ENCODE results near the gene NAT10. TPM values are rescaled to one million over a fixed set of nuclear protein-coding genes. Genes with fewer than 3 reads are reported as not detected.

The NAT10 gene
- total RNA-seq, 1 experiment from 2014 or later, result 103 TPM

DNA sequence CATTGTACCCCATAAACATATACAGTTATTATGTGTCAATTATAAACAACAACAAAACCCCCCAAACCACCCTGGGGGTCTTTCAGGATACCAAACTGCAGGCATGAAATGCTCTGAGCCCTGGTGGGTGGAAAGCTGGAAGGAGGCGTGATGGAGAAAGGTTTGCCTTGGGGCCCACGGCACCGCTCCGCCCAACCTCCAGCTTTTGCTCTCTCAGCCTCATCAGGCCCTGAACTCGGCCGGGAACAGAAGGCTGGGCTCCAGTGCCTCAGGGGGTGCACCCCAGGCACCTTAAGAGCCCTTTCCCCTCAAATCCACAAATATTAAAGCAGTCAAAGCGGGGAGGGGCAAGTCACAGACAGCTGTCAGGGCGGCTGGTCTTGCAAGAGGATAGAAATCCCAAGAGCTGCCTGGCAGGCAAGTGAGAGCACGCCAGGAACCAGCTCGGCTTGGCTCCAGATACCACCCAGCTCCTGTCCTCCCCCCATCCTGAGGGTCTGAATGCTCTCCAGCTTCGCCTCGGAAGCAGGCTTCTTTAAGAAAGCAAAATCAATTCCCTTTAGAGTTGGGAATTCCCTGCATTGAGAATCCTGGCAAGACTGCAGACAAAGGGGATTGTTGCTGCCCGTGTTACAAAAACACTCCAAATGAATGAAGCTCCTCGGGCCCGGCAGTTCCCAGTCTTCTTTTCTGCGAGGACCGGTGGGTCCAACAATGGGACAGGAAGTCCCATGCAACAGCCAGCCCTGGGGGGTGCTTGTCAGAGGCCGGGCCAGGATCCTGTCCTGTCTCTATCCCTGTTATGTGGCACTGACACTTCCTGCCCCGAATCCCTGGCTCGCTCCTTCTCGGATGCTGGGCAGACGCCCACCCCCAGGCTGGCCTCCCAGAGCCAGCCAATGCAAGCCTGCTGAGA is 80.8 kb downstream of the NAT10 start:
- TF ChIP-seq, protein P1, sequence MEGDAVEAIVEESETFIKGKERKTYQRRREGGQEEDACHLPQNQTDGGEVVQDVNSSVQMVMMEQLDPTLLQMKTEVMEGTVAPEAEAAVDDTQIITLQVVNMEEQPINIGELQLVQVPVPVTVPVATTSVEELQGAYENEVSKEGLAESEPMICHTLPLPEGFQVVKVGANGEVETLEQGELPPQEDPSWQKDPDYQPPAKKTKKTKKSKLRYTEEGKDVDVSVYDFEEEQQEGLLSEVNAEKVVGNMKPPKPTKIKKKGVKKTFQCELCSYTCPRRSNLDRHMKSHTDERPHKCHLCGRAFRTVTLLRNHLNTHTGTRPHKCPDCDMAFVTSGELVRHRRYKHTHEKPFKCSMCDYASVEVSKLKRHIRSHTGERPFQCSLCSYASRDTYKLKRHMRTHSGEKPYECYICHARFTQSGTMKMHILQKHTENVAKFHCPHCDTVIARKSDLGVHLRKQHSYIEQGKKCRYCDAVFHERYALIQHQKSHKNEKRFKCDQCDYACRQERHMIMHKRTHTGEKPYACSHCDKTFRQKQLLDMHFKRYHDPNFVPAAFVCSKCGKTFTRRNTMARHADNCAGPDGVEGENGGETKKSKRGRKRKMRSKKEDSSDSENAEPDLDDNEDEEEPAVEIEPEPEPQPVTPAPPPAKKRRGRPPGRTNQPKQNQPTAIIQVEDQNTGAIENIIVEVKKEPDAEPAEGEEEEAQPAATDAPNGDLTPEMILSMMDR (conservative IDR thresholded peaks at IDR 0.05), result no peak
- peak overlapping the region; percentile 35 to 85 (median 78); a peak in 4 of 7 replicates for H3K27ac Mint-ChIP-seq
- no peak overlapping the region for H3K23ac ChIP-seq (ENCODE audit: insufficient read length, low read depth, low read length)
- WGBS (ENCODE audit: extremely low coverage, insufficient read length, low lambda C conversion rate), result no CpG with 5 or more reads among the region's 22 CpGs
- no peak overlapping the region for H4K8ac ChIP-seq (replicated peaks; ENCODE audit: insufficient read length, low read depth, low read length)
- no peak overlapping the region for H2BK20ac ChIP-seq (ENCODE audit: low read depth, low read length, poor library complexity, severe bottlenecking)
- peaks cover 13% of the 10 kb centered on the region; the same call in 1 of the 2 replicates for H3K4me1 ChIP-seq (ENCODE audit: insufficient read depth, low read length)
- H3K27ac ChIP-seq (ENCODE audit: insufficient read length, low read depth, low read length), result no peak overlapping the region
- H3K4me1 Mint-ChIP-seq, result peaks cover 48 to 50% of the 10 kb centered on the region in 2 experiments
- no peaks in the 10 kb centered on the region for H3K9me3 ChIP-seq (ENCODE audit: control insufficient read depth, low read depth, low read length)
- no peak overlapping the region for H2BK15ac ChIP-seq (ENCODE audit: low read depth, low read length)
- H3K18ac ChIP-seq (ENCODE audit: insufficient read length, low read depth, low read length), result no peak overlapping the region
- no peak overlapping the region for H2AFZ ChIP-seq (ENCODE audit: low read length)
- H4K20me1 ChIP-seq (ENCODE audit: control insufficient read depth, insufficient read depth, insufficient read length), result no peaks in the 10 kb centered on the region
- H3K14ac ChIP-seq (ENCODE audit: insufficient read depth, low read length), result peak overlapping the region; percentile 10
- H3K56ac ChIP-seq (ENCODE audit: insufficient read length, low read depth, low read length), result no peak overlapping the region
- no peaks in the 10 kb centered on the region for H3K79me1 ChIP-seq (ENCODE audit: insufficient read depth, low read depth, low read length, poor library complexity, severe bottlenecking)
- H3K4me3 Mint-ChIP-seq, result peak overlapping the region; percentile 25 to 55; a peak in 4 of 5 replicates
- H3K4ac ChIP-seq (ENCODE audit: low read depth, low read length), result no peak overlapping the region
- no peaks in the 10 kb centered on the region for H3K79me2 ChIP-seq (ENCODE audit: insufficient read depth, low read length)
- no peaks in the 10 kb centered on the region; the same call in 1 of the 2 replicates for H3K27me3 Mint-ChIP-seq (ENCODE audit: low read depth)
- no peak overlapping the region for H2AK5ac ChIP-seq (ENCODE audit: insufficient read length, low read length)
- peak; percentile 43 for DNase-seq
- H4K5ac ChIP-seq (ENCODE audit: insufficient read length, low read depth, low read length), result no peak overlapping the region
- no peak overlapping the region for H2BK120ac ChIP-seq (ENCODE audit: low read depth, low read length, poor library complexity, severe bottlenecking)
- no peak overlapping the region for H4K91ac ChIP-seq (ENCODE audit: insufficient read length, low read depth, low read length)
- peak overlapping the region; percentile 41 for H3K4me2 ChIP-seq (ENCODE audit: insufficient read depth, insufficient read length, low read length)
- no peaks in the 10 kb centered on the region for H3K27me3 ChIP-seq (ENCODE audit: insufficient read depth, low read length)
- H3K23me2 ChIP-seq (ENCODE audit: insufficient read length, low read depth, low read length, poor library complexity, severe bottlenecking), result peaks cover 2% of the 10 kb centered on the region
- H3K36me3 Mint-ChIP-seq (ENCODE audit: insufficient read depth in 1 of 3, low read depth in 3 of 3), result no peaks in the 10 kb centered on the region
- H3T11ph ChIP-seq (ENCODE audit: low read length), result no peak overlapping the region
- no peaks in the 10 kb centered on the region for H3K9me3 Mint-ChIP-seq
- H2BK12ac ChIP-seq (ENCODE audit: insufficient read length, low read depth, low read length), result no peak overlapping the region
- no peak overlapping the region for H3K9ac ChIP-seq (ENCODE audit: extremely low read depth, insufficient read length, low read length)
- no peak overlapping the region for H2BK5ac ChIP-seq (ENCODE audit: insufficient read length, low read length)

Measured in H9 (cell line).